ENCODE data around the gene CLCNKB.
"Not testable (repeated sequence)": the region's sequence is repeated elsewhere in the genome, so short reads cannot be mapped to it uniquely, and the experiment has no call there.

The CLCNKB gene

DNA sequence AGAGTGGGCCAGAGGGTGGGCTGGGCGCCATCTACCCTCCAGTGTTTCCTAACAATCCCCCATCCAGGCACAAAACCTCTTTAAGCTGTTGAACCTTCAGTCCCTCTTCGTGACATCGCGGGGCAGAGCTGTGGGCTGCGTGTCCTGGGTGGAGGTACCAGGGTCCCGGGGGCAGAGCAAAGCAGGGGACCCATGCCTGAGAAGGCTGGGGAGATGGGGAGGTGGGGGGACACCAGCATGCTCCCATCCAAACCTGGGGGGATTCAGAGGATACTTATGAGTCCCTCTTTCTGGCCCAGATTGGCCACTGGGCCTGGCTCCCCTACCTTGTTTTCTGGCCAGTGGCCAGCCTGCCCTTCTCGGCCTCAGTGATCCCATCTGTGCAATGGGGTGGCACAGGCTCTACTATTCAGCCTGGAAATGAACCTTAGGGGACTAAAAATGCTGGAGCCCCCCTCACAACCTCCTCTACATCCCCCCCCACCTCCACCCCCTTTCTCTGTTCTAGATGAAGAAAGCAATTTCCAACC, 10.4 kb upstream of the CLCNKB start:
- DNase-seq (ENCODE audit: low spot score), result not testable (repeated sequence)

- DNase-seq (ENCODE audit: low spot score), result not testable (repeated sequence)
Measured at GRCh38 chr1:16036461-16036860, 7.1 kb upstream of the CLCNKB start.

DNA sequence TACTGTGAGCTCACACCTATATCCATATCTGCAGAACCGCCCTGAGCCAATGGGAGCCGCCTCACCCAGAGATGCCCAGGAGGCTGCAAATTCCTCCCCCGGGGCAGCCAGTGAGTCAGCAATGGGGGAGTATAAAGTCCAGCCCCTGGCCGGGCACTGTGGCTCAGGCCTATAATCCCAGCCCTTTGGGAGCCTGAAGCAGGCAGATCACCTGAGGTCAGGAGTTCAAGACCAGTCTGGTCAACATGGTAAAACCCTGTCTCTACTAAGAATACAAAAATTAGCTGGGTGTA, 5.0 kb upstream of the CLCNKB start:
- no peak for DNase-seq (ENCODE audit: low spot score)

GRCh38 chr1:16039871-16040270, 3.7 kb upstream of the CLCNKB start:
- not testable (repeated sequence) for DNase-seq (ENCODE audit: low spot score)

GRCh38 chr1:16041200-16041599, 2.4 kb upstream of the CLCNKB start:
- no peak for DNase-seq (ENCODE audit: low spot score)

- no peak for DNase-seq (ENCODE audit: low spot score)
Measured at GRCh38 chr1:16042096-16042495, 1.5 kb upstream of the CLCNKB start.

GRCh38 chr1:16042654-16043053, 928 bp upstream of the CLCNKB start:
- not testable (repeated sequence) for DNase-seq (ENCODE audit: low spot score)

- no peak for DNase-seq (ENCODE audit: low spot score)
Measured at GRCh38 chr1:16043950-16044349, 368 bp downstream of the CLCNKB start.

DNA sequence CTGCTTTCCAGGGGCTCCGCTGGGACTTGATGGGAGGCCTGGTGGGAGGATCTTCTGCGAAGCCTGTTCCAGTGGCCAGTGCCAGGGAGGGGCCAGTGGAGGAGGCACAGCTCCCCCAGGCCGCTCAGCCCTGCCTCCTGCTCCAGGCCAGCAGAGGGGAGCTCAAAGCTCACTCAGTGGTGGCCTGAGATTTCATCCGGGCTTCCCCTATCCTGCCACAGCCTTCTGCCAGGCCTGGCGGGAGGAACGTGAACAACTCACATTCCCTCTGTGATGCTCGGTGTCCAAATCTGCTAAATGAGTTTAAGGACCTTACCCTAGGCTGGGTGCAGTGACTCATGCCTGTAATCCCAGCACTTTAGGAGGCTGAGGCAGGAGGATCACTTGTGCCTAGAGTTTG, 3.3 kb downstream of the CLCNKB start:
- no peak for DNase-seq (ENCODE audit: low spot score)

GRCh38 chr1:16047791-16048475, 4.4 kb downstream of the CLCNKB start:
- no peak for DNase-seq (ENCODE audit: low spot score)

- peak; percentile 22 for DNase-seq (ENCODE audit: low spot score)
Measured at GRCh38 chr1:16048573-16049189, 5.1 kb downstream of the CLCNKB start.

DNA sequence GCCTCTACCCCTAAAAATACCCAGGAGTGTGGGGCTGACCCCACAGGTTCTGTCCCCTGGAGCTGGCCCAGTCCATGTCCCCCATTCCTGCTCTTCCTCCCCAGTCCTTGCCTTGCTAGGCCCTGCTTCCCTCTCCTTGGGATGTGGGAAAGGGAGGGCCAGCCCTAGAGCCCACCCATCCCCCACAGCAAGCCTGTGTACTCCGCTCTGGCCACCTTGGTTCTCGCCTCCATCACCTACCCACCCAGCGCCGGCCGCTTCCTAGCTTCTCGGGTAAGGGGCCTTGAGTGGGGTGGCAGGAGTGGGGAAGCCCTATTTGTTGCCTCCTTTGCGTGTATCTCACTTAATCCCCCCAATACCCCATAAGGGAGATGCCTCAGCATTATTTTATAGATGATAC, 6.7 kb downstream of the CLCNKB start:
- DNase-seq (ENCODE audit: low spot score), result no peak

DNA sequence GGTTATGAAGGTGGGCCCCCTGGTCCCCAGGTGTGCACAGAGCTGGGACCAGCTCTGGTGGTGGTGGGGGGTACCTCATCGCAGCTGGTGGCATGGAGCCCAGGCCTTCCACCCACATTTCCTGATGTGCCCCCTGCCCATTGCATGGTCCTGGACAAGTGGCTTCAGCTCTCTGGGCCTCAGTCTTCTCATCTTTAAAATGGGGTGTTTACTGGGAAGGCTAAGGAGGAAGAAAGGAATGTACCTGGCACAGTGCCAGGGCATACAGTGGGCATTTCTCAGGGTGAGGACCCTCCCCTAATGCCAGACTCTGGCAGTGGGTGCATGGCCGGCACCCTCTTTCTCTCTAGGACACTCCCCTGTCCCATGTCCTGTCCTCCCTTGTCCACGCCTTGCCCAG, 7.5 kb downstream of the CLCNKB start:
- DNase-seq (ENCODE audit: low spot score), result no peak

DNA sequence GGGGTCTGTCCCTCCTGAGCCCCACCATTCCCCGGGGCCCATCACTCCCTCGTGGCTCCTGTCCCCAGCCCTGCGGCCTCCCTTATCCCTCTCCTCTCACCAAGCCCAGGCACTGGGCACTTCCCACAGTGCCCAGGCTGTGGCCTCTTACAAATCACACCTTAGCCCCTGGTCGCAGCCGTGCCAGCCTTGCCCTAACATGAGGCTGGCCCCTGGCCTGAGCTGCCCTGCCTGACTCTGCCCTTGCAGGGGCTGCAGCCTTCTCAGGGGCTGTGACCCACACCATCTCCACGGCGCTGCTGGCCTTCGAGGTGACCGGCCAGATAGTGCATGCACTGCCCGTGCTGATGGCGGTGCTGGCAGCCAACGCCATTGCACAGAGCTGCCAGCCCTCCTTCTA, 8.4 kb downstream of the CLCNKB start:
- DNase-seq (ENCODE audit: low spot score), result not testable (repeated sequence)

- DNase-seq (ENCODE audit: low spot score), result no peak
Measured at GRCh38 chr1:16053781-16054502, 10.4 kb downstream of the CLCNKB start.

GRCh38 chr1:16054598-16055540, 11.3 kb downstream of the CLCNKB start:
- DNase-seq (ENCODE audit: low spot score), result no peak

DNA sequence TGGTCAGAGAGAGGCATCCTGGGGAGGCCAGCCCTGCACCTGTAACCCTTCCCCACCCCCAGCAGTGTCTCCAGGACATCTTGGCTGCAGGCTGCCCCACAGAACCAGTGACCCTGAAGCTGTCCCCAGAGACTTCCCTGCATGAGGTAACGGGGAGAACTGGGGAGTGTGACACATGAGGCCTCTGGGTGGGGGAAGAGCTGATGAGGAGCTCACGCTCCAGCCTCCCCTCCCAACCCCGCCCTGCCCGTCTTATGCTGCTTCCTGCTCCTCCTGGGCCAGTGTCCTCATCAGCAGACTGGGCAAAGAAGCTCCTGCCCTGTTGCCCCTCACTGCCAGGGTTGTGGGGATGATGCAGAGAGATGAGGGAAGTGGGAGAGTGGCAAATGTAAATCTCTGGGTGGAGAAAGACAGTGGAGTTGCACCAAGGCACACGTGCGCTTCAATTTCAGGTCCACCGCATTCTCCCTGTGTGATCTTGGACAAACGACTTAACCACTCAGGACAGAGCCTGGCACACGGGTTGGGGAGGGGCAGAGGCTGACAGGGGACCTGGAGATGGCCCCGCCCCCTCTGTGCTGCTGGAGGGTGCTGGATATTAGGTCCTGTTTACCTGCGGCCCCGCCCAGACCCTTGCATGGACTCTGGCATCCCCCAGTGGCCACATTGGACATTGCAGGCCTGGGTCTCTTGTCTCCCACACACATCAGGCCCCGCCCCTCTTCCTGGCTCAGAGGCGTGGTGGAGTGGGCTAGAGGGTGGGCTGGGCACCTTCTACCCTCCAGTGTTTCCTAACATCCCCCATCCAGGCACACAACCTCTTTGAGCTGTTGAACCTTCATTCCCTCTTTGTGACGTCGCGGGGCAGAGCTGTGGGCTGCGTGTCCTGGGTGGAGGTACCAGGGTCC, 12.3 kb downstream of the CLCNKB start:
- DNase-seq (ENCODE audit: low spot score), result peak; percentile 82

DNA sequence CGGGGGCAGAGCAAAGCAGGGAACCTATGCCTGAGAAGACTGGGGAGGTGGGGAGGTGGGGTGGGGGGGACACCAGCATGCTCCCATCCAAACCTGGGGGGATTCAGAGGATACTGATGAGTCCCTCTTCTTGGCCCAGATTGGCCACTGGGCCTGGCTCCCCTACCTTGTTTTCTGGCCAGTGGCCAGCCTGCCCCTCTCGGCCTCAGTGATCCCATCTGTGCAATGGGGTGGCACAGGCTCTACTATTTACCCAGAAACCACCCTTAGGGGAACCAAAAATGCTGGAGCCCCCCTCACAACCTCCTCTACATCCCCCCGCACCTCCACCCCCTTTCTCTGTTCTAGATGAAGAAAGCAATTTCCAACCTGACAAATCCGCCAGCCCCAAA, 12.9 kb downstream of the CLCNKB start:
- DNase-seq (ENCODE audit: low spot score), result not testable (repeated sequence)

DNA sequence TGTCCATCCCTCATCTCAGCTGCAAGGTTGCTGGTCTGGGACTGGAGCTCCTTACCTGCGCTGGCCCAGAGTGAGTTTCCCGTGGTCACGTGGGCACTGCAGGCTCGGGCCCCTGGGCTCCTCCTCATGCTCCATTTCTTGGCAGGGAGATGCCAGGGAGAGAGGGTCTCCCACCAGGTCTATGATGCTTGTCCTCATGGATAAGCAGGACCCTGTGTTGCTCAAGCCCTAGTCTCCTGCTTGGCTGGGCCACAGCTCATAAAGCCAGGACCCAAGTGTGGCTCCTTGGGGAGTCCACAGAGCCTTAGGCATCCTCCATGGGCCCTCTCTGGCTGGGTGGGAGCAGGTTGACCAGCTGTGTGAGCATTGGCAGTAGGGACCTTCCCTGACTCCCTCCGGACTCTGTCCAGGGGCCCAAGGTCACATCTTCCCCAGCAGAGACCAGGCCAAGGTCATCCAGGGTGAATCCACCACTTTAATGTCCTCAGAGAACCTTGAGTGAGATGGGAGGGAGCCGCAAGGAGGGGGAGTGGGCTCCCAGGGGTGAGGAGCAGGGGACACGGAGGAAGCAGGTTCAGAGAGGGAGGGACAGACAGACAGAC, 13.8 kb downstream of the CLCNKB start:
- DNase-seq (ENCODE audit: low spot score), result not testable (repeated sequence)

DNA sequence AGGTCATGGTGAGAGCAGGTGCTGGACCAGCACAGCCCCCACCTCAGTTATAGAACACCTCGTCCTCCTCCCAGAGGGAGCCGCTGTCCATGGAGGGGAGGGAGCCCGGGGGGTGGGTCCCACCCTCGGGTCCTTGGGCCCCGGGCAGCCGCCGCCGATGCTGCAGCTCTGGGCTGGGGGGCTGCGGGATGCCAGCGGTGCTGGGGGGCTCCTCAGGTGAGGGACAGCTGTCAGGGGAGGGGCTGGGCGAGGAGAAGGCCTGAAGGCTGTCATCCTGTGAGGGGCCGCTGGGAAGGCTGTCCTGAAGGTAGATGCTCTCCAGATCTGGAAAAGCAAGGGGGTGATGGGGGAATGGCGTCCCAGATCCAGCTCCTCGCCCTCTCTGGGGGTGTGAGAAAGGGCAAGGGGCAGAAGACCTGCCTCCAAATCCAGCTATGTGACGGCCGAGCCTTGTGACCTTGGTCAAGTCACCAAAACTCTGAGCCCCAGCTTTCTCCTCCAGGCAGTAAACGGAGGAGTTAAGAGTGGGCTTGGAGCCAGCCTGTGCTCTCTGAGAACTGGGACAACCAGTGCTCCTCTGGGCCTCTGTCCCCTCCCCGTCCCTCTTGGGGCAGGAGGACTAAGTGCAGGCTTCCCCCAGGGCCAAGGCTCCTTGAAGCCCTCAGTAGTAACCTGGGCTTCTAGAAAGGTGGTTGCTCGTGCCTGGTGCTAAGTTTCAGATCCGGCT, 15.0 kb downstream of the CLCNKB start:
- DNase-seq (ENCODE audit: low spot score), result not testable (repeated sequence)
